ENCODE measurements around the gene ATP6V0E1. TPM values are rescaled to one million over a fixed set of nuclear protein-coding genes. Genes with fewer than 3 reads are reported as not detected.

ATP6V0E1 gene
- total and polyA plus RNA-seq, 2 of the 8 experiments (the other 6 are each of a cell fraction or from before 2014, with no cell fraction given), result 108 to 134 TPM

DNA sequence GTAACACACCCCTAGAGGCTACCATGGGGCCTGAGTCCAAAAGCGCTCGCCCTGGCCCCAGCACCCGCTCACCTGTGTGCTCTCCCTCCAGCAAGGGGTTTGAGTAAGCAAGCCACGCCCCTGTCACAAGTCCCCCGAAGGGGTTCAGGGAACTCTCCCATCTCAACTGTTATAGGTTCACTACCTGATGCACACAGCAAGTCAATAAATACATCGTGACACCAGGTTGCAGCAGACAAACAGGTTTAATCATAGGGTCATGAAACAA is 64.2 kb downstream of the ATP6V0E1 start (continued):
- TF ChIP-seq, protein P1, sequence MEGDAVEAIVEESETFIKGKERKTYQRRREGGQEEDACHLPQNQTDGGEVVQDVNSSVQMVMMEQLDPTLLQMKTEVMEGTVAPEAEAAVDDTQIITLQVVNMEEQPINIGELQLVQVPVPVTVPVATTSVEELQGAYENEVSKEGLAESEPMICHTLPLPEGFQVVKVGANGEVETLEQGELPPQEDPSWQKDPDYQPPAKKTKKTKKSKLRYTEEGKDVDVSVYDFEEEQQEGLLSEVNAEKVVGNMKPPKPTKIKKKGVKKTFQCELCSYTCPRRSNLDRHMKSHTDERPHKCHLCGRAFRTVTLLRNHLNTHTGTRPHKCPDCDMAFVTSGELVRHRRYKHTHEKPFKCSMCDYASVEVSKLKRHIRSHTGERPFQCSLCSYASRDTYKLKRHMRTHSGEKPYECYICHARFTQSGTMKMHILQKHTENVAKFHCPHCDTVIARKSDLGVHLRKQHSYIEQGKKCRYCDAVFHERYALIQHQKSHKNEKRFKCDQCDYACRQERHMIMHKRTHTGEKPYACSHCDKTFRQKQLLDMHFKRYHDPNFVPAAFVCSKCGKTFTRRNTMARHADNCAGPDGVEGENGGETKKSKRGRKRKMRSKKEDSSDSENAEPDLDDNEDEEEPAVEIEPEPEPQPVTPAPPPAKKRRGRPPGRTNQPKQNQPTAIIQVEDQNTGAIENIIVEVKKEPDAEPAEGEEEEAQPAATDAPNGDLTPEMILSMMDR (IDR thresholded peaks at IDR 0.05; ENCODE audit: control extremely low read depth in 1 of 3, insufficient read depth in 1 of 3, low read depth in 1 of 3, low read length in 3 of 3), result no peak
- TF ChIP-seq CREB1 (IDR thresholded peaks at IDR 0.05) (no peak), BCL11A (IDR thresholded peaks at IDR 0.05; ENCODE audit: low read depth in 2 of 2, low read length in 2 of 2) (no peak), RFX5 (IDR thresholded peaks at IDR 0.05; ENCODE audit: borderline replicate concordance, low read depth, low read length) (no peak)
